Tibial nerve (tissue), 4 donors: ENCODE results near the gene PXDN.

ENCODE experiments used
- CTCF ChIP-seq, 5 experiments: fragments of 200-600 bp in 3 of 5; fragments of 450-650 bp in 2 of 5; sonication (generic) in 3 of 5; IDR thresholded peaks; one replicate each; pipeline ENCODE4 v1.5.1; 2016 to 2019; ENCODE audit warnings: antibody characterized with exemption in 5 of 5, mild to moderate bottlenecking in 3 of 5, moderate library complexity in 2 of 5
- EP300 ChIP-seq, 2 donors: sonication (generic); formaldehyde crosslinking; IDR thresholded peaks; one replicate each; pipeline ENCODE4 v1.6.1; 2017; ENCODE audit warnings: antibody characterized with exemption in 2 of 2, mild to moderate bottlenecking in 1 of 2

GRCh38 chr2:1631292-1632001 lies 112.9 kb downstream of the PXDN start:
- TF ChIP-seq CTCF (IDR thresholded peaks at IDR 0.05): no peak
- no peak for TF ChIP-seq EP300 (IDR thresholded peaks at IDR 0.05)
